Stomach (tissue), 9 donors: ENCODE data around the gene PRR16. TPM values are rescaled to one million over a fixed set of nuclear protein-coding genes. Genes with fewer than 3 reads are reported as not detected.

Experiments used
- DNase-seq, 2 donors: peaks; one replicate each; pipeline versions ENCODE4 v3.0.0 to v3.0.0-alpha.2; 2013 to 2019
- H3K27ac ChIP-seq, 5 donors: fragments of 200-600 bp in 4 of 5; sonication (generic) in 4 of 5; one replicate each; pipeline ENCODE4 v1.5.1; 2013 to 2019; ENCODE audit warnings: mild to moderate bottlenecking in 1 of 5, moderate library complexity in 1 of 5
- H3K27me3 ChIP-seq, 3 donors: fragments of 200-600 bp; sonication (generic); one replicate each; pipeline ENCODE4 v1.5.1; 2017 to 2019; ENCODE audit warnings: mixed run types in 1 of 3
- H3K36me3 ChIP-seq, 4 donors: fragments of 200-600 bp; sonication (generic); 1 replicate in 3 of 4; 2 replicates in 1 of 4; pipeline ENCODE4 v1.5.1; 2016 to 2019
- H3K4me1 ChIP-seq, 4 donors: fragments of 200-600 bp; sonication (generic); one replicate each; pipeline ENCODE4 v1.5.1; 2016 to 2019
- H3K4me3 ChIP-seq, 4 donors: fragments of 200-600 bp; sonication (generic) in 3 of 4; one replicate each; pipeline ENCODE4 v1.5.1; 2016 to 2019; ENCODE audit warnings: mild to moderate bottlenecking in 1 of 4
- H3K9me3 ChIP-seq, 4 donors: fragments of 200-600 bp; sonication (generic); one replicate each; pipeline ENCODE4 v1.5.1; 2016 to 2019
- CTCF ChIP-seq, 7 experiments: fragments of 450-650 bp in 4 of 7; fragments of 200-600 bp in 3 of 7; sonication (generic) in 3 of 7; IDR thresholded peaks; one replicate each; pipeline ENCODE4 v1.5.1; 2016 to 2019; ENCODE audit warnings: antibody characterized with exemption in 7 of 7, control low read depth in 2 of 7, mild to moderate bottlenecking in 1 of 7
- EP300 ChIP-seq: sonication (generic); formaldehyde crosslinking; IDR thresholded peaks from one replicate; pipeline ENCODE4 v1.6.1; 2017; ENCODE audit warnings: antibody characterized with exemption
- POLR2A ChIP-seq, 4 donors: fragments of 450-650 bp; IDR thresholded peaks; one replicate each; pipeline ENCODE4 v1.6.1; 2016; ENCODE audit warnings: antibody characterized with exemption in 4 of 4, control low read depth in 2 of 4, mild to moderate bottlenecking in 1 of 4, moderate library complexity in 1 of 4
- POLR2AphosphoS5 ChIP-seq, 3 donors: sonication (generic); formaldehyde crosslinking; IDR thresholded peaks; one replicate each; pipeline ENCODE4 v1.6.1; 2016; ENCODE audit warnings: antibody characterized with exemption in 3 of 3
- WGBS, 5 donors: extraction: QIAGEN DNeasy Blood & Tissue Kit in 3 of 5; methylation state at CpG; one replicate each; pipeline versions ENCODE4 v1.1.5 to v1.1.7; 2013 to 2018; 5-methylcytosine and 5-hydroxymethylcytosine counted together
- intact Hi-C: fragments of 100-400 bp; cut with DNase I; formaldehyde crosslinking; loops from one replicate; pipeline ENCODE4 v1.15.1; 2023; ENCODE audit warnings: low total_unique reads
- polyA plus RNA-seq, 3 donors: library from polyadenylated mRNA; stranded (reverse); fragments of 200-250 nt; gene quantifications; one replicate each; pipeline ENCODE4 v1.2.3, GENCODE V29; 2013
- total RNA-seq, 5 donors: library from RNA; depleted of rRNA; stranded (reverse); fragments of >200 nt; gene quantifications; one replicate each; pipeline versions ENCODE4 v1.1.0 to v1.2.3, GENCODE V29; 2014 to 2016
- donor health status: healthy with polysubstance abuse.
- donor health status: Bipolar disorder and iron deficiency.
- donor health status: healthy.

The PRR16 gene
- total and polyA plus RNA-seq, 8 donors, result 1.3 to 40.8 (median 8.1) TPM

GRCh38 chr5:120628156-120628555, 164.1 kb downstream of the PRR16 start:
- no peak overlapping the region for H3K27ac ChIP-seq
- TF ChIP-seq POLR2AphosphoS5 (IDR thresholded peaks at IDR 0.05) (no peak), EP300 (no peak), CTCF (IDR thresholded peaks at IDR 0.05) (no peak), POLR2A (IDR thresholded peaks at IDR 0.05) (no peak)
- 80 to 90% (median 90%) methylated on average over 3 of the region's 3 CpGs for WGBS, 5 donors
- H3K9me3 ChIP-seq, result no peaks in the 10 kb centered on the region
- H3K4me3 ChIP-seq, result no peak overlapping the region
- DNase-seq, result peak in 1 of 2 donors; percentile 6
- H3K36me3 ChIP-seq, result no peaks in the 10 kb centered on the region
- H3K27me3 ChIP-seq, result no peaks in the 10 kb centered on the region
- intact Hi-C loops, result no loop called here
- no peaks in the 10 kb centered on the region for H3K4me1 ChIP-seq

- intact Hi-C loops, result no loop called here
- Histone ChIP-seq H3K36me3 (no peaks in the 10 kb centered on the region), H3K27me3 (no peaks in the 10 kb centered on the region), H3K4me1 (no peaks in the 10 kb centered on the region), H3K27ac (no peak overlapping the region), H3K9me3 (no peaks in the 10 kb centered on the region), H3K4me3 (no peak overlapping the region)
- no peak for DNase-seq
- WGBS, 5 donors, result 61 to 77% (median 69%) methylated on average over 5 of the region's 5 CpGs
- no peak for TF ChIP-seq CTCF (IDR thresholded peaks at IDR 0.05)
- TF ChIP-seq EP300, result no peak
- no peak for TF ChIP-seq POLR2AphosphoS5 (IDR thresholded peaks at IDR 0.05)
- no peak for TF ChIP-seq POLR2A (IDR thresholded peaks at IDR 0.05)
Measured at GRCh38 chr5:120630550-120630949, 166.4 kb downstream of the PRR16 start.

- H3K36me3 ChIP-seq, result no peaks in the 10 kb centered on the region
- no peak for TF ChIP-seq EP300
- TF ChIP-seq POLR2AphosphoS5 (IDR thresholded peaks at IDR 0.05), result no peak
- TF ChIP-seq CTCF (IDR thresholded peaks at IDR 0.05), result no peak
- no peak for TF ChIP-seq POLR2A (IDR thresholded peaks at IDR 0.05)
- WGBS, 5 donors, result 59 to 79% (median 71%) methylated on average over 2 of the region's 2 CpGs
- H3K4me3 ChIP-seq, result no peak overlapping the region
- no peaks in the 10 kb centered on the region for H3K9me3 ChIP-seq
- H3K27ac ChIP-seq, result no peak overlapping the region
- no peak for DNase-seq
- H3K27me3 ChIP-seq, result no peaks in the 10 kb centered on the region
- intact Hi-C loops, result no loop called here
- no peaks in the 10 kb centered on the region for H3K4me1 ChIP-seq
Measured at GRCh38 chr5:120631611-120632010, 167.5 kb downstream of the PRR16 start.

- WGBS, 5 donors, result 86 to 95% (median 89%) methylated on average over 3 of the region's 3 CpGs
- no peak for DNase-seq
- intact Hi-C loops, result no loop called here
Measured at GRCh38 chr5:120632430-120632829, 168.3 kb downstream of the PRR16 start.

More at GRCh38 chr5:120632430-120632829, 168.3 kb downstream of the PRR16 start:
- H3K27ac ChIP-seq, result no peak overlapping the region
- H3K9me3 ChIP-seq, result no peaks in the 10 kb centered on the region
- no peaks in the 10 kb centered on the region for H3K36me3 ChIP-seq
- H3K4me1 ChIP-seq, result no peaks in the 10 kb centered on the region
- no peak overlapping the region for H3K4me3 ChIP-seq
- no peaks in the 10 kb centered on the region for H3K27me3 ChIP-seq
- TF ChIP-seq EP300 (no peak), CTCF (IDR thresholded peaks at IDR 0.05) (no peak), POLR2AphosphoS5 (IDR thresholded peaks at IDR 0.05) (no peak), POLR2A (IDR thresholded peaks at IDR 0.05) (no peak)
